DOHH2 (cell line): ENCODE measurements around the gene RGR.

Source experiments
- EZH2phosphoT487 ChIP-seq: fragments of 200-600 bp; sonication (generic); IDR thresholded peaks from 2 replicates; pipeline ENCODE4 v1.6.1; 2017; ENCODE audit warnings: borderline replicate concordance, mild to moderate bottlenecking, antibody characterized with exemption, low read length, moderate library complexity, mixed read lengths
- TF ChIP-seq, protein P1 (sequence below): fragments of 200-600 bp; sonication (generic); IDR thresholded peaks from one replicate; pipeline ENCODE4 v1.5.1; 2014; ENCODE audit warnings: antibody characterized with exemption, mild to moderate bottlenecking, low read depth, low read length; ENCODE audit not compliant: poor library complexity, severe bottlenecking

GRCh38 chr10:84296091-84296981 lies 51.5 kb downstream of the RGR start:
- TF ChIP-seq, protein P1, sequence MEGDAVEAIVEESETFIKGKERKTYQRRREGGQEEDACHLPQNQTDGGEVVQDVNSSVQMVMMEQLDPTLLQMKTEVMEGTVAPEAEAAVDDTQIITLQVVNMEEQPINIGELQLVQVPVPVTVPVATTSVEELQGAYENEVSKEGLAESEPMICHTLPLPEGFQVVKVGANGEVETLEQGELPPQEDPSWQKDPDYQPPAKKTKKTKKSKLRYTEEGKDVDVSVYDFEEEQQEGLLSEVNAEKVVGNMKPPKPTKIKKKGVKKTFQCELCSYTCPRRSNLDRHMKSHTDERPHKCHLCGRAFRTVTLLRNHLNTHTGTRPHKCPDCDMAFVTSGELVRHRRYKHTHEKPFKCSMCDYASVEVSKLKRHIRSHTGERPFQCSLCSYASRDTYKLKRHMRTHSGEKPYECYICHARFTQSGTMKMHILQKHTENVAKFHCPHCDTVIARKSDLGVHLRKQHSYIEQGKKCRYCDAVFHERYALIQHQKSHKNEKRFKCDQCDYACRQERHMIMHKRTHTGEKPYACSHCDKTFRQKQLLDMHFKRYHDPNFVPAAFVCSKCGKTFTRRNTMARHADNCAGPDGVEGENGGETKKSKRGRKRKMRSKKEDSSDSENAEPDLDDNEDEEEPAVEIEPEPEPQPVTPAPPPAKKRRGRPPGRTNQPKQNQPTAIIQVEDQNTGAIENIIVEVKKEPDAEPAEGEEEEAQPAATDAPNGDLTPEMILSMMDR = no peak
- TF ChIP-seq EZH2phosphoT487 = no peak
